G401 (cell line): ENCODE measurements around the gene GAPDH. TPM values are rescaled to one million over a fixed set of nuclear protein-coding genes. Genes with fewer than 3 reads are reported as not detected.
"Not testable (repeated sequence)": the region's sequence is repeated elsewhere in the genome, so short reads cannot be mapped to it uniquely, and the experiment has no call there.

ENCODE experiments used
- DNase-seq: peaks from one replicate; pipeline ENCODE4 v3.0.0-alpha.2; 2015; ENCODE audit warnings: low spot score
- in situ Hi-C: cut with HindIII; loops from 2 replicates; pipeline ENCODE4 v1.10.0; 2016; ENCODE audit warnings: low sequenced_read_pairs, mixed read lengths
- total RNA-seq: library from RNA; depleted of rRNA; stranded (reverse); fragments of >200 nt; shearing (Covaris generic); gene quantifications from 2 replicates; pipeline ENCODE4 v1.2.3, GENCODE V29; 2014; rRNA removed

GAPDH gene
- total RNA-seq, result 3,766 and 4,312 TPM in 2 replicates

DNA sequence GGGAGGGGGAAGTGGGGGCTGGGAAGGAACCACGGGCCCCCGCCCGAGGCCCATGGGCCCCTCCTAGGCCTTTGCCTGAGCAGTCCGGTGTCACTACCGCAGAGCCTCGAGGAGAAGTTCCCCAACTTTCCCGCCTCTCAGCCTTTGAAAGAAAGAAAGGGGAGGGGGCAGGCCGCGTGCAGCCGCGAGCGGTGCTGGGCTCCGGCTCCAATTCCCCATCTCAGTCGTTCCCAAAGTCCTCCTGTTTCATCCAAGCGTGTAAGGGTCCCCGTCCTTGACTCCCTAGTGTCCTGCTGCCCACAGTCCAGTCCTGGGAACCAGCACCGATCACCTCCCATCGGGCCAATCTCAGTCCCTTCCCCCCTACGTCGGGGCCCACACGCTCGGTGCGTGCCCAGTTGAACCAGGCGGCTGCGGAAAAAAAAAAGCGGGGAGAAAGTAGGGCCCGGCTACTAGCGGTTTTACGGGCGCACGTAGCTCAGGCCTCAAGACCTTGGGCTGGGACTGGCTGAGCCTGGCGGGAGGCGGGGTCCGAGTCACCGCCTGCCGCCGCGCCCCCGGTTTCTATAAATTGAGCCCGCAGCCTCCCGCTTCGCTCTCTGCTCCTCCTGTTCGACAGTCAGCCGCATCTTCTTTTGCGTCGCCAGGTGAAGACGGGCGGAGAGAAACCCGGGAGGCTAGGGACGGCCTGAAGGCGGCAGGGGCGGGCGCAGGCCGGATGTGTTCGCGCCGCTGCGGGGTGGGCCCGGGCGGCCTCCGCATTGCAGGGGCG lies at the start of gene GAPDH:
GAPDH (plus strand) TSS at position 595 of the 772 bp plus-strand sequence. CDS start 316 bp downstream, outside the sequence.
- DNase-seq, result peak; percentile 97
- in situ Hi-C loops, result no loop called here

DNA sequence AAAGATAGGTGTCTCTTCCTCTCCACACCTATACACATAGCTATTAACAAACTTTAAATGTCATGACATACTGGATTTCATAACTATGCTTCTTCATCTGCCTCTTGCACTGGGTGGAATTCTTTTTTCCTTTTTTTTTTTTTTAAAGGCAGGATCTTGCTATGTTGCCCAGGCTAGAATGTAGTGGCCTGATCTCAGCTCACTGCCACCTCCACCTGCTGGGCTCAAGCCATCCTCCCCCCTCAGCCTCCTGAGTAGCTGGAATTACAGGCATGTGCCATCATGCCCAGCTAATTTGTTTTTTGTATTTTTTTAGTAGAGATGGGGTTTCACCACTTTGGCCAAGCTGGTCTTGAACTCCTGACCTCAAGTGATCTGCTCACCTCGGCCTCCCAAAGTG lies 46.1 kb upstream of the GAPDH start:
- DNase-seq, result no peak
- in situ Hi-C loops, result no loop called here

DNA sequence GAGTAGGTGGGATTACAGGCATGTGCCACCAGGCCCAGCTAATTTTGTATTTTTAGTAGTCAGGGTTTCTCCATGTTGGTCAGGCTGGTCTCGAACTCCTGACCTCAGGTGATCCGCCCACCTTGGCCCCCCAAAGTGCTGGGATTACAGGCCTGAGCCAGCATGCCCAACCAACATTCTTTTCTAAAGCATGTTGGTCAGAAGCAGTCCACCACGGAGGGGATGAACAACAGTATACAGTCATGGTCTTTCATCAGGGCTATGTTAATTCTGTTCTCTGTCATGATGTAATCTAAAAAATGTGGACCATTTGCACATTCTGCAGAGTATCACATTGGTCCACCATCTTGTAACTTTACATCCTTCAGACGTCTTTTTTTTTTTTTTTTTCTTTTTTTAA lies 44.9 kb upstream of the GAPDH start:
- in situ Hi-C loops, result no loop called here

DNA sequence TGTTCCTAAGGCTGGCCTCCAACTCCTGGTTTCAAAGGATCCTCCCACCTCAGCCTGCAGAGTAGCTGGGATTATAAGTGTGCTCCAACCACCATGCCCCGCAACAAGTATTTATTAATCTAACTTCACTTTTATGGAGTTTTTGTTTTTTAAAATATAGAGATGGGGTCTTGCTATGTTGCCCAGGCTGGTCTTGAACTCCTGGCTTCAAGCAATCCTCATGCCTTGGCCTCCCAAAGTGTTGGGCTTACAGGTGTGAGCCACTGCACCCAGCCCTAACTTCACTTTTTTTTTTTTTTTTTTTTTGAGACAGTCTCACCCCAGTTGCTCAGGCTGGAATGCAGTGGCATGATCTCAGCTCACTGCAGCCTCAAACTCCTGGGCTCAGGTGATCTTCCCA lies 43.6 kb upstream of the GAPDH start:
- DNase-seq, in situ Hi-C loops: not testable (repeated sequence)

More for the DNA sequence above, 44.9 kb upstream of the GAPDH start:
- no peak for DNase-seq

DNA sequence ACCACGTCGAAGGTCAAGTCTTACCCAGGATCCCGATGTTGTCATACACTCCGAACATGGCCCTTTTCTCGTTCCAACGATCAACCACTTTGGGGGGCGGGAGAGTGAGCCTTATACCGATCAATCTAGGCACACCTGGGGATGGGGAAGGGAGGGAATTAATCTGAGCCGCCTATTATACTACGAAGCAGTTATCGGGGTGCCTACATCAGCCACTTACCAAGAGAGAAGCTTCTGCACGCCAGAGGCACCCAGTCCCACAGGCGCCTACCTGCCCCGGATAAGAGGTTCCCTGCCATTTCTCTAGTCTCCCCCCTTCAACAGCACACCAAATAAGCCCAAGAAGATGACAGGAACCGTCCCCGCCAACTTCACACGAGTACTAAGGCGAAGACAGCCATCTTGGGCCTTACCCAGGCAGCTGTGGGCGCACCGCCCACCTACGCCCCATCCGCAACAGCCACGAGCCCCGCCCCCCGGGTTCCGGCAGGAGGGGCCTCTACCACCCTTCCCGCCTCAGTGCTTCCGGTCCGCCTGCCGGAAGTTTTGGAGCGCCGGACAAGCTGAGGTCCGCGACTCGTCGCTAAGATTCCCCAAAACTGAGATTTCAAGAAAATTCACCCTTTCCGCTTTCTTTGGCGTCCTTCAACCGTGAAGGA lies 41.4 kb upstream of the GAPDH start, which contains the start of gene MRPL51:
MRPL51 (minus strand) TSS at position 425 of the 659 bp plus-strand sequence; CDS start at position 299, 126 bp downstream.
- peak; percentile 95 for DNase-seq
- in situ Hi-C loops, result no loop called here

DNA sequence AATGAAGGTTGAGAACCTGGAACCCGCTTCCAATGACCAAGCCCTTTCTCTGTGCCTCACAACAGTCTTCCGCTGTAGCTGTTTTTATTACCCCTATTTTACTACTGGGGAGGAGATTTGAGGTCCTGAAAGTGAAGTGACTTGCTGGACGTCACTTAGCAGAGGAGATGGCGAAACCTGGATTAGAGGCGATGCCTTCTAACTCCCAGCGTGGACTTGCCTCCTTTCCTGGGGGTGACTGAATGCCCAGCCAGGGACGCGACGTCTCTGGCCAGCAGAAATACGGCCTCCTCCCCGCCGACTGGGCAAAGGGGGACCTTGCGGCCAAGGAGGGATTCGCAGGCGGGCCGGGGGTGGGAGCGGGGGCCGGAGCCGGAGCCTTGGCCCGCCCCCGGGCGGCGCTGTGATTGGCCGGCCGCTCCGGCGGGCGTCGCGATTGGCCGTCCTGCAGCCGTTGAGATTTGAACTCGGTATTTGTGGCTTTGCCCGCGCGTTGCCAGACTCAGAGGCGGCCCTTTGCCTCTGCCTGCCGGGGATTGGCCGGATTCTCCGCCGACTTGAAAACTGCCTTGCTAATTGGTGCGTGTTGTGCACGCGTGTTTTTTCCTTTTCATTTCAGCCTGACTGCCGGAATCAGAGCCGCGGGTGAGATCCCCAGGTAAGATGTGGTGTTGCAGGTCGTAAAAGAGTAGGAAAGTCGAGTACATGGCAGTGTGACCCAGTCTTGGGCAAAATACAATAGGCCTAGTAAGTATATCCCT lies 40.6 kb upstream of the GAPDH start, which contains the start of gene NCAPD2:
NCAPD2 (plus strand) TSS at position 606 of the 761 bp plus-strand sequence. CDS start 997 bp downstream, outside the sequence.
- in situ Hi-C loops, result no loop called here
- DNase-seq, result peak; percentile 98

DNA sequence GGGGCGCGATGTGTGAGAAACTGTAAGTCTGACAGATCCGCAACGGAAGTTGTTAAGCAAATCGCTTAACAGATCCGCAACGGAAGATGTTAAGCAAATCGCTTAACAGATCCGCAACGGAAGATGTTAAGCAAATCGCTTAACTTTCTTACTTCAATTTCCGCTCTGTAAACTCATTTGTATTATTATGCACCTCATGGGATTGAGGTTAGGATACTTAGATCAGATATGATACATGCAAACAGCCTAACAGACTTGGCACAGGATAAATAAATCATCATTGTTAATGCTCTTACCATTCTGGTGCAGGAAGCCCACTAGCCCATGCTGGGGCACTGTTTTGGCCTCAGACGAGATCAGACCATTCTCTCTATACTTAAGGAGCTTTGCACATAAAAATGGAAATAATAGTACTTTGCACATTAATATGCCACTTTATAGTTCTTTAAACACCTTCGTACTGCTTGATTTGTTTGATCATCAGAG lies 40.0 kb upstream of the GAPDH start:
- in situ Hi-C loops, result no loop called here
- no peak for DNase-seq

DNA sequence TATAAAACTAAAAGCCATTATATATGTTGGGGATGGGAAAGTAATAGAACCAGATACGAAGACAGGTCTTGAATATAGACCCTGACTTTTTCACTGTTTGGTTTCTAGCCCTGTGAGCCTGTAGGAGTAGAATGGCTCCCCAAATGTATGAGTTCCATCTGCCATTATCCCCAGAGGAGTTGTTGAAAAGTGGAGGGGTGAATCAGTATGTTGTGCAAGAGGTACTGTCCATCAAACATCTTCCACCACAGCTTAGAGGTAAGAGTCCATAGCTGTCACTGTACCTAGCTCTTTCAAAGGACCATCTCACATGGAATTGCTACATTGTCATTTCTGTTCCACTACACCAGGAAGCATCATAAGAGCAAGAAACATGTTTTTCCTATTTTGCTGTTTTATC lies 39.3 kb upstream of the GAPDH start:
- in situ Hi-C loops, result no loop called here
- DNase-seq, result no peak

DNA sequence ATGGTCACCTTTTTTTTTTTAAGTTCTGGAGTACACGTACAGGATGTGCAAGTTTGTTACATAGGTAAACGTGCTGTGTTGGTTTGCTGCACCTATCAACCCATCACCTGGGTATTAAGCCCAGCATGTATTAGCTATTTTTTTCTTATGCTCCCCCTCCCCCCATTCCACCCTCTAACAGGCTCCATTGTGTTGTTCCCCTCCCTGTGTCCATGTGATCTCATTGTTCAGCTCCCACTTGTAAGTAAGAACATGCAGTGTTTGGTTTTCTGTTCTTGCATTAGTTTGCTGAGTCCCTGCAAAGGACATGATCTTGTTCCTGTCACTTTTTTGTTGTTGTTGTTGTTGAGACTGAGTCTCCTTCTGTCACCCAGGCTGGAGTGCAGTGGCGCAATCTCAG lies 37.0 kb upstream of the GAPDH start:
- in situ Hi-C loops, DNase-seq: not testable (repeated sequence)

DNA sequence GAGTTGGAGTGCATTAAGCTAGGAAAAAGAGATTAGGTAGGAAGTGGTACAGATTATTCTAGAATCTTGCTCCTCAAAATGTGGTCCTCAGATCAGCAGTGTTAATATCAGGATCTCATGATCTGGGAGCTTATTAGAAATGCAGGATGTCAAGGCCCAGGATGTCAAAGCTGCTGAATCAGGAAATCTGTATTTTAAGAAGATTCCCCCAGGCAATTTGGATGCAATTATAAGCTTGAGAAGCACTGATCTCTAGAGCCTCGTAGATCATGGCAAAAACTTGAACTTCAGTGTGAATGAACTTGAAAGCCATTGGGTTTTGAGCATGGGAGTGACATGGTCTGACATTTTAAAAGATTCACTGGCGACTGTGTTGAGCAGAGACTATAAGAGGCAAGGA lies 33.9 kb upstream of the GAPDH start:
- DNase-seq, result no peak
- in situ Hi-C loops, result no loop called here

DNA sequence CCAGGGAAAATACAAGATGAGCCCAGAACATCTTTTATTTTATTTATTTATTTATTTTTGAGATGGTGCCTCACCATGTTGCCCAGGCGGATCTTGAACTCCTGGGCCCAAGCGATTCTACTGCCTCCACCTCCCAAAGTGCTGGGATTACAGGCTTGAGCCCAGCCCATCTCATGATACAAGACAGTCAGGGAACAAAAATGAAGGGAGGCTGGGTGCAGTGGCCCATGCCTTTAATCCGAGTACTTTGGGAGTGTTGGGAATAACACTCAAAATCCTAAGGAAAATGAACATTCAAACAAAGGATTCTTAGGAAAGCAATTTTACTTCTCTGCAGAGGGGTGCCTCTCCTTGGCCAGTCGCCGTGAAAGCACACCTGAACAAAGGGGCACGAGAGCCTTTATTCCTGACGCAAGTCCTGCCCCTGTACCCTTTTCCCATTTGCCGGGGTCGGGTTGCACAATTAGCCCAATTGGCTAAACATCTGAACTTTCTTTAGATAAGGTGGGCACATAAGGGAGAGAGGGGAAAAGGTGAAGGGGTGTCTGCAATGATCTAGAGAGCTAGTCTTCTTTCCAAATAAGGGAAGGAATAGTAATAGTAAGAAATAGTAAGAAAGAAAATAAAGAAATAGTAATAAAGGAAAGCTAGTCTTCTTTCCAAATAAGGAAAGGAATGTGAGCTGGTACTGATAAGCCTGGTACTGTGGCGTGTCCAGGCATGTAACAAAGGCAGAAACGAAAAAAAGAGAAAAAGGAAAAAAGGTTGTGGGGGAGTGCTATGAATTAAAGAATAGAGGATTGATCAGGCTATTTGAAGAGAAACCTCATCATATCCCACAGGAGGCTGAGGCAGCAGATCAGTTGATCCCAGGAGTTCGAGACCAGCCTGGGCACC lies 27.0 kb upstream of the GAPDH start:
- DNase-seq, result no peak
- in situ Hi-C loops, result no loop called here

DNA sequence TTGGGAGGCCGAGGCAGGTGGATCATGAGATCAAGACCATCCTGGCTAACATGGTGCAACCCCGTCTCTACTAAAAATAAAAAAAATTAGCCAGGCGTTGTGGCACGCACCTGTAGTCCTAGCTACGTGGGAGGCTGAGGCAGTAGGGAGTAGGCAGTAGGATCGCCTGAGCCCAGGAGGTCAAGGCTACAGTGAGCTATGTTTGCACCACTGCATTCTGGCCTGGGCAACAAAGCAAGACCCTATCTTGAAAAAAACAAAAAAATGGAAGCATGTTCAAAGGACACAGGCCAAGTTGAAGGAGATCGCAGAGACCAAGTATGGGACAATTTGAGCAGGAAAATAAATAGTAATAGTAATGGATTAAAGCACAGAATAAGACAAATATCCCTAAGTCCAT lies 26.2 kb upstream of the GAPDH start:
- no peak for DNase-seq
- in situ Hi-C loops, result no loop called here

DNA sequence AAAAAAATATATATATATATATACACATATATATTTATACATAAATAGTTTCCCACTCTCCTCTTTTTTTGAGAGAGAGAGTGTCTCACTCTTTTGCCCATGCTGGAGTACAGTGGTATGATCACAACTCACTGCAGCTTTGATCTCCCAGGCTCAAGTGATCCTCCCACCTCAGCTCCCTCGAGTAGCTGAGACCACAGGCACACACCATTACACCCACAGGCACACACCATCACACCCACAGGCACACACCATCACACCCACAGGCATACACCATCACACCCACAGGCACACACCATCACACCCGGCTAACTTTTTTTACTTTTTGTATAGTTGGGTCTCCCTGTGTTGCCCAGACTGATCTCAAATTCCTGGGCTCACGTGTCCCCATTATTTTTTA lies 14.1 kb upstream of the GAPDH start:
- no peak for DNase-seq
- in situ Hi-C loops, result no loop called here

DNA sequence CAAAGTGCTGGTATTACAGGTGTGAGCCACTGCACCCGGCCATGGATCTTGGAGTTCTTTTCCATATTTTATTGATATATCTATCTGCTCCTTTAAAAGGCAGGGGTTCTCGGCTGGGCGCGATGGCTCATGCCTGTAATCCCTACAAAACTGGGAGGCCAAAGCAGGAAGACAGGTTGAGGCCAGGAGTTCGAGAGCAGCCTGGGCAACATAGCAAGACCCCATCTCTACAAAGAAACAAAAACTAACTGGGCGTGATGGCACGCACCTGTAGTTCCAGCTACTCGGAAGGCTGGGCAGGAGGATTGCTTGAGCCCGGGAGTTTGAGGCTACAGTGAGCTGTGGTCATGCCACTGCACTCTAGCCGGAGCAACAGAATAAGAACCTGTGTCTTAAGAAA lies 12.1 kb upstream of the GAPDH start:
- no peak for DNase-seq
- in situ Hi-C loops, result no loop called here

DNA sequence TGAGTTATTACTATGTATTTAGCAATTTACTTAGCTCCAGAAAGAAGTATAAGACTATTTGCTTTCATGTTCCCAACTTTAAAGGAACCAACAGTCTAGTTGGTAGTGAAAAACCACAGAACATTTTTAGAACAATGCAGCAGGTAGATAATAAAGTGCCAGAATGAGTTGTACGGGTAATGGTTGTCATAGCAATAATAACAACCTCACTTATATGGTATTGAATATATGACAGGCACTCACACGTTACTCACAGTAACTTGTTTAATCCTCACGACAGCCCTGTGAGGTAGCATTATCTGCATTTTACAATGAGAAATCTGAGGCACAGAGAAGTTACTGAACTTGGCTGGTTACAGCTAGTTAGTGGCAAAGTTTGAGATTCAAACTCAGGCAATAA lies 10.6 kb upstream of the GAPDH start:
- in situ Hi-C loops, result no loop called here
- no peak for DNase-seq

DNA sequence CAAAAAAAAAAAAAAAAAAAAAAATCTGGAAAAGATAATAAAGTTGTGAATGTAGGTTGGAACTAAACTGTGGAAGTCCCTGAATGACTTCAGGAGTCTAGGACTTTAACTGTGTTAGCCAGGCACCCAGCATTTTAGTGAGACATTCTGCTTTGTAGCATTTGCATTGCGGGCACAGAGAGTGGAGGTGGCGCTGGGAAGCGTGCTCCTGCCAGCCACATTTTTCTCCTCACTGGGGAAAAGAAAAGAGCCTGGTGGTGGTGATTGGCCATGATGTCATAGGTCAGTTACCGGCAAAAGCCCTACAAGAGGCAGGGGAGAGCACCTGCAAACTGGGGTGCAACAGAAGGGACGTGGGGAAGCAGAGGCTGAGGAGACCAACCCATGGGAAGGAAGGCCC lies 9.7 kb upstream of the GAPDH start:
- in situ Hi-C loops, result no loop called here
- DNase-seq, result no peak

DNA sequence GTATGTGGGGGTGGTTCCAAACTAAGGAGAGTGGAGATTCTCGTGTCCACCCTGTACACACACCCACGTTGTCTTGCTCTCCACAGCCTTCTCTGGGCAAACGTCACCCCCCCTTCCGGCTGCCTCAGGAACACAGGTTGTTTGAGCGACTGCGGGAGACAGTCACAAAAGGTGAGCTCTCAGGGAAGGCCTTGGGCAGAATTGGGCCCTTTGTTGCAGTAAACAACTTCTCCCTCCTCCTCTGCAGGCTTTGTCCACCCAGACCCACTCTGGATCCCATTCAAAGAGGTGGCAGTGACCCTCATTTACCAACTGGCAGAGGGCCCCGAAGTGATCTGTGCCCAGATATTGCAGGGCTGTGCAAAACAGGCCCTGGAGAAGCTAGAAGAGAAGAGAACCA lies 8.1 kb upstream of the GAPDH start:
- DNase-seq, result no peak
- in situ Hi-C loops, result no loop called here

DNA sequence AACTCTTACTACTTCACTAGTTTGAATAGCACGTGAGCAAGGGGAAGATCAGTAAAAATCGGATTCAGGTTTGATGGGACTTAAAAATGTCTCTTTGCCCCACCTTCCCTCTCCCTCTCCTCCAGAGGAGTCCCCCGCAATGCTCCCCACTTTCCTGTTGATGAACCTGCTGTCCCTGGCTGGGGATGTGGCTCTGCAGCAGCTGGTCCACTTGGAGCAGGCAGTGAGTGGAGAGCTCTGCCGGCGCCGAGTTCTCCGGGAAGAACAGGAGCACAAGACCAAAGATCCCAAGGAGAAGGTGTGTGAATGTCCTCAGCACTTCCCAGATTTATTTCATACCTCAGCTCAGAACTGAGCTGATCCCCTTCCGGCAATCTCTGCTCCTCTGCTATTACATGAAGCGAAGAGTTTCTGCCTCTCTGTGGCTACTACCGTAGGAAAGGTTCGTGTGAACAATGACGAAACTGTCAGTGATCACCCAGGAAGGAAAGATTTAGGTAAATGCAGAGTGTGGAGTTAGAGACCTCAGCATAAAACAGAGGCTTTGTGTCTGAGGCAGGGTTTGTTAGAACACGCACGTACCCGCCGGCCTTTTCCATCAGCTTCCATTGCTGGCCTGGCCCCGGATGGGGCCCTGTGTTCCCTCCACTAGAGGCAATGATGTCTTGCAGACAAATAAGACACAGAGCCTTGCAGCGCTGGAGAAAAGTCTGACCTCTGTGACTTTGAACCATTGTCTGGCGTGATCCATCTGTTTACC lies 7.4 kb upstream of the GAPDH start:
- in situ Hi-C loops, result no loop called here
- no peak for DNase-seq
